AG08395 (cell line): Measurements from ENCODE around the gene AATK.
"Not testable (repeated sequence)": the region's sequence is repeated elsewhere in the genome, so short reads cannot be mapped to it uniquely, and the experiment has no call there.

ENCODE experiments used
- DNase-seq: peaks from one replicate; pipeline ENCODE4 v3.0.0; 2012; ENCODE audit warnings: mixed read lengths, low spot score

AATK gene

GRCh38 chr17:81161536-81161935 is 4.5 kb downstream of the AATK start:
- DNase-seq, result no peak

GRCh38 chr17:81160747-81161453 is 5.1 kb downstream of the AATK start:
- DNase-seq, result no peak

- DNase-seq, result no peak
Observed at GRCh38 chr17:81160306-81160705, 5.7 kb downstream of the AATK start.

GRCh38 chr17:81159611-81160265 is 6.3 kb downstream of the AATK start:
- no peak for DNase-seq

GRCh38 chr17:81158688-81159590 is 7.1 kb downstream of the AATK start:
- DNase-seq, result no peak

GRCh38 chr17:81157848-81158687 is 8.0 kb downstream of the AATK start:
- DNase-seq, result no peak

GRCh38 chr17:81156866-81157805 is 8.9 kb downstream of the AATK start:
- no peak for DNase-seq

GRCh38 chr17:81154961-81155360 is 11.1 kb downstream of the AATK start:
- no peak for DNase-seq

- DNase-seq, result not testable (repeated sequence)
Observed at GRCh38 chr17:81154016-81154415, 12.0 kb downstream of the AATK start.

GRCh38 chr17:81153340-81153803 is 12.6 kb downstream of the AATK start:
- DNase-seq, result peak; percentile 47

- no peak for DNase-seq
Observed at GRCh38 chr17:81152288-81152828, 13.7 kb downstream of the AATK start.

GRCh38 chr17:81151278-81151677 is 14.7 kb downstream of the AATK start:
- no peak for DNase-seq

GRCh38 chr17:81150377-81151077 is 15.5 kb downstream of the AATK start:
- no peak for DNase-seq

GRCh38 chr17:81148986-81149533 is 17.0 kb downstream of the AATK start:
- DNase-seq, result no peak

GRCh38 chr17:81148571-81148970 is 17.4 kb downstream of the AATK start:
- DNase-seq, result no peak

- no peak for DNase-seq
Observed at GRCh38 chr17:81147701-81148100, 18.3 kb downstream of the AATK start.

GRCh38 chr17:81146208-81146607 is 19.8 kb downstream of the AATK start:
- not testable (repeated sequence) for DNase-seq

GRCh38 chr17:81144423-81144781 is 21.6 kb downstream of the AATK start:
- no peak for DNase-seq

- DNase-seq, result no peak
Observed at GRCh38 chr17:81143717-81144422, 22.2 kb downstream of the AATK start.
